Colon (tissue), 2 donors: ENCODE measurements around the gene ACOXL.
"Not testable (repeated sequence)": the region's sequence is repeated elsewhere in the genome, so short reads cannot be mapped to it uniquely, and the experiment has no call there.

ENCODE experiments used
- FAIRE-seq: peaks from 2 replicates; lab custom pipeline; 2012; peaks lifted over from hg19 to GRCh38; lab: Jason Lieb, UNC
- donor health status: control.
- donor health status: control.

ACOXL gene

DNA sequence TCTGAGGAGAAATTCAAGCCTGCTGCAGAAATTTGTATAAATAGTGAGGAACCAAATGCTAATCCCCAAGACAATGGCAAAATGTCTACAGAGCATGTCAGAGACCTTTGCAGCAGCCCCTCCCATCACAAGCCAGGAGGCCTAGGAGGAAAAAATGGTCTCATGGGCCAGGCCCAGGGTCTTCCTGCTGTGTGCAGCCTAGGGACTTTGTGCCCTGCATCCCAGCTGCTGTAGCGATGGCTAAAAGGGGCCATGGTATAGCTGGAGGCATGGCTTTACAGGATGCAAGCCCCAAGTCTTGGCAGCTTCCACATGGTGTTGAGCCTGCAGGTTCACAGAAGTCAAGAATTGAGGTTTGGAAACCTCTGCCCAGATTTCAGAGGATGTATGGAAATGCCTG is 197.2 kb downstream of the ACOXL start:
- FAIRE-seq = no peak

DNA sequence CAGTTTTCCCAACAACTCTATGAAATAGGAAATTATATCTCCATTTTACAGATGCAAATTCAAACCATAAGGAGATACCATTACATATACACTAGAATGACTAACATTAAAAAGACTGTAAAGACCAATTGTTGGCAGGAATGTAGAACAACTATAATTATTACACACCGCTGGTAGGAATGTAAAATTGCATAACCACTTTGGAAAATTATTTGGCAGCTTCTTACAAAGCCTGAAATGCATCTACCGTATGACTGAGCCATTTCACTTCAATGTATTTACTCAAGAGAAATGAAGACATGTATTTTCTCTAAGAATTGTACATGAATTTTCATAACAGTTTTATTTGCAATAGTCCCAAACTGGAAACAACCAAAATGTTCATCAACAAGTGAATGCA is 199.3 kb downstream of the ACOXL start:
- no peak for FAIRE-seq

DNA sequence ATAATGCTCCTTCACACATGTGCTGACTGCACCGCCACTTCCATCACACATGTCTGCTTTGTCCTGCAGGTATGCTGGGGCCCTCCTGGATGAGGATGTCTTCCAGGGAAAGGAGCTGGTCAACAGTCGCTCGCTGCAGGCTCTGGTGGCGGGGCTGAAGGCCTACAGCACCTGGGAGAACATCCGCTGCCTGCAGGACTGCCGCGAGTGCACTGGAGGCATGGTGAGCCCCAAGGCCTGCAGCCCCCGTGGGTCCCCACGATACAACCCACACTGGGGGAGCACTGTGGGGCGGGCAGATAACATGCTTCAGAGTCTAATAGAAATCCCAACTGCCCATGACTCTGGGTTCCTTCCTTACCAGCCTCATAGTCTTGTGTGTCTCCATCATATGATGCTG is 201.0 kb downstream of the ACOXL start:
- no peak for FAIRE-seq

DNA sequence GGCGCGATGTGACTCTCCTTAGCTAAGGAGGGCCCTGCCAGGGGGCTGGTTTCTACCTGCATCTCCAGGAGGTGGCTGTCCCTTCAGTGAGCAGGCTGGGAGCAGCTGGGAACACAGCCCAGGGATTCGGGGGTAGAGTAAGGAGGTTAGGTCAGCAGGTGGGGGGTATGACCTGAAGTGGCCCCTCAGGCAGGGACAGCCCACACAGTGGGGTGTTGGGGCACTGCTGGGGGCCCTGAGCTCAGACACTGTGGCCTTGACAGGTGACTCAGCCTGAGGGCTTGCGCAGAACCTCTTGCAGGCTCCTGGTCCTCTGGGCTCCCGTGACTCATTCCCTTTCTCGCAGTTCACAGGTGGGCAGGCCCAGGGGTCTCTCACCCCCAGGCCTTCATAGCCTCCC is 202.6 kb downstream of the ACOXL start:
- FAIRE-seq = no peak

DNA sequence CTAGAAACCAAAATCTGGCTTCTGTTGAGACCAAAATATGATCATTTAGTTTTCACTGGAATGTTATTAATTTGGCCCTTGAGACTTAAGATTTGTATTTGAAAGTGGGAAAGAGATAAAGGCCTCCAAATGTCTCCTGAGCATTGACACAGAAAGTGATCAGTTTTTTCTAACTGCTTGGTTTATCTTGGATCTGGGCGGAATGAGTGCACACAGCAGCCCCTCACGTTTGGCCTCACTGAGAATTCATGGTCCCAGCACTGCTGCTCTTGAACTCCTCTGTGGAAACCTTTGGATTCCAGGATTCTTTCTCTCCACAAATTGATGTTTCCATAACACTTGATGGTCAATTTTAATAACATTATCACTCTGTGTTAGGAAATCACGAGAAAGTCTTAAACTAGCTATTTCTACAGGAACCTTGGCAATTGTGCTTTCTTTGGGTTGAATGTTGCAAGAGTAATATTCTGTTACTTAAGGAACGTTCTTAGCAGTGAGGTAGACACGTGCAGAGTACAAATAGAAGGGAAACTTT is 208.1 kb downstream of the ACOXL start:
- no peak for FAIRE-seq

DNA sequence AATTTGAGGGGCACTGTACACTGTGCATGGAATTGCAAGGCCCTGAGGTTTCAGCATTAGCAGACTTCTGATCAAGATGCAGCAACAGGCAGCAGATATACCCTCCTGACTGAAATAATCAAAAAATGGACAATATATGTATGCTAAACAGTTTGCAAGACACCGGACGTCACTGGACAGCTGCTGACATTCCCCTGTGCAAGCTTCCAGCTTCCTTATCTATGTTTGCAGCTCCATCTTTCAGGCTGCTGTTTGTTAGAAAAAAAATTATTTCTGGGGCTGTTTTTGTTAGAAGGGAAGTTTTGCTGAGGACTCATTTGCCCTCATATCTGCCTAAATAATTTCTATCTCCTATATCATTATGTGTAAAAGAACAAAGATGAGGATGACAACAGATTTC is 208.9 kb downstream of the ACOXL start:
- no peak for FAIRE-seq

DNA sequence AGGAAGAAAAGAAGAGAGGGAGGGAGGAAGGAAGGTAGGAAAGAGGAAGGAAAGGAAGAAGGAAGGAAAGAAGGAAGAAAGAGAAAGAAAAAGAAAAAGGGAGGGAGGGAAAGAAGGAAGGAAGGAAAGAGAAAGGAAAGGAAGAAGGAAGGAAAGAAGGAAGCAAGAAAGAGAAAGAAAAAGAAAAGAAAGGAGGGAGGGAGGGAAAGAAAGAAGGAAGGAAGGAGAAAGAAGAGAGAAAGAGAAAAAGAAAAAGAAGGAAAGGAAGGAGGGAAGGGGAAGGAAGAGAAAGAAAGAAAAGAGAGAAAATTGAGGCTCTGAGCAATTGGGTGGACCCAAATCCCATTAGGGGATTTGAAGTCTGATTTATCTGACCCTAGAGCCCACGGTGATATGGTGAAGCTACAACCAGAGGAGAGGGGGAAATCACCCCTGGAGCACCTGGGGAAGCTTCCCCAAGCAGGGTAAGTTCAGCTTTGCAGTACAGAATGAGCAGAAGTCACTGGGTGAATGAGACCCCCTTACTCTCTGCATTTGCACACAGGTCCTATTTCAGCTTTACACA is 210.8 kb downstream of the ACOXL start:
- FAIRE-seq = no peak

DNA sequence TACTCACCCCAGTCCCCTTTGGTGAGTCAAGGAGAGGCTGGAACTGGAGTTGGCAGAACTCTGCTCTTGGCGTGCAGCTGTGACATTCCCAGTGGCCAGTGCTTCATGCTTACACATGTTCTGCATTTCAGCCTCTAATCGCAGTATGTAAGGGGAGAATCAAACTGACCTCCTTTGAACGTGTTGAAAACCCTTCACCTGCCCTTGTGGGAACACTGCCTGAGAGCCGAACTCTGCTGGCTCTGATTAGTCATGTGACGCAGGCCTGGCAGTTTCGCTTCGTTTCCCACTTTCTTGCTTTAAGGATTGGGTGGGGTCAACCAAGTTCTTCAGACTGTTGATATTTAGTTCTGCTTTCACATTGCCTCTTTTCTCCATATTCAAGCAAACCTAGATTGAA is 214.5 kb downstream of the ACOXL start:
- no peak for FAIRE-seq

DNA sequence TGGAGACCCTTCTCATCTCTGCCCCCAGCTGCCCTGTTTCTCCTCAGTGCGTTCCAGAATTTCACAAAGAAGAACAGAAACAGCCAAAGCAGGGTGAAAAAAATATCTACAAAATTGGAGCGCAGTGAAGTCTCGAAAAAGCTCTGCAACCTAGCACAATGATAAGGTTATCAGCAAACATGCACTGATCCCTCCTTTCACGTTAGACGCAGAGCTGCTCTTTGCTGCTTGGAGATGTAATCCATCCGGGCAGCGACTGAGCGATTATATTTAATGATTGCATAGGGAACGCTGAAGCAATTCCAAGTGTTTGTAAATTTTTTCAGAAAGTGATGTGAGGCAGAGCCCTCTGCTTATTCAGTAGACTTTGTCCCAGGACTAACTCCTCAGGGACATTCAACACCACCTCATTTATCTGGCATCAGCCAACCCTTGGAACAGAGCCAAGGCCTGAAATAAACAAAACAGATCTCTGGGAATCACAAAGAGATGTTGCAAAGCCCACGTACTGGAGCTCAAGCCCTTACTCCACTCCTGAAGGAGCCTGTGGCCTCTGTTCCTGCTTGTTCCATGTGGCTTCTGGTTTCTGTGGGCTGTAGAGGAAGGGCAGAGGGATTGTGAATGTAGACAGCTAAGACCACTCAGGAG is 215.8 kb downstream of the ACOXL start:
- FAIRE-seq = no peak

DNA sequence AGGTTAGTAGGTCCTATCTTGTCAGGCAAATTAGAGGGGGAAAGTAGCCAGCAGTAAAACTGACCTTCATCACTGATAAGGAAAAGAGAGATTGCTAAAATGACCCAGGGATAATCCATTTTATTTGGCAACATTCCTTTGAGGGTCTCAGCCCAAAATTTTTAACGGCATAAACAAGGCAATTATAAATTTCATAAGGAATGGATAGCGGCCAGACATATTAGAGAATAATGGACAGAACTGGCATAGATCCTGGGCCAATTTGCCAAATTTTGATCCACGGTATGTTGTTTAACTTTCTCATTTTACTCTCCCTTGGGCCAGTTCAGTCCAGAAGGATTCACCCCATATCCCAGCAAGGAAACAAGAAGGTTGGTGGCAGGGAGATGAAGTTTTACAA is 217.9 kb downstream of the ACOXL start:
- no peak for FAIRE-seq

DNA sequence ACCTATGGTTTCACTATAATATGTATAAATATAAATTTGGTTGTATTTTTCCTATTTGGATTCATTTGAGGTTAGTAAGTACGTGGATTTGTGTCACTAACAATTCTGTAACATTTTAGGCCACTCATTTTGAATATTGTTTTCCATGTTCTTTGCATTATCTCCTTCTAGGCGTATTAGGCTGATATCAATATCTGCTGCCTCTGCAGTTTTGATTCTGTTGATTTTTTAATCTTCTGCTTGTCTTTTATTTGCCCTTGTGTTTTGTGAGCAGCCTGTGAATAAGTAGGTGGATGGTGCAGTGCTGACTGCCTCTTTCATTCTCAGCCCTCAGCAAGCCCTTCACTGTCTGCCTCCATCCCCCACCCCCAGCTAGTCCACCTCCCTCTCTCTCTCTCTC is 222.7 kb downstream of the ACOXL start:
- no peak for FAIRE-seq

DNA sequence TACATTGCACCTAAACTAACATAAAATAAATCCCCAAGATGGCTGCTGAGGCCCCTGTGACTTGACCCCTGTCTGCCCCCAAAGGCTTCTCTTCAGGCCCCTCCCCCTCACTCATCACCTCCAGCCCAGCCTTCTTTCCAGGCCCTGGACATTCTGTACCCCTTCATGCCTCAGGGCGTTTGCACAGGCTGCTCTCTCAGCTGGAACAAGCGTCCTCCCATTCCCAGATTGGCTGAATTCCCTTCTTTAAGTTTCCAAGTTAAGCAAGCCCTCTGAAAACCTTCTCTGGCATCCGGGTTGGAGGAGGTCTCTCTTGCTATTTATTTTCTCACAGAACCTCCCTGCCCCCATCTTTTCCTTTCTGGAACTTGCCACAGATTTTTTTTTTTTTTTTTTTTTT is 223.2 kb downstream of the ACOXL start:
- no peak for FAIRE-seq

DNA sequence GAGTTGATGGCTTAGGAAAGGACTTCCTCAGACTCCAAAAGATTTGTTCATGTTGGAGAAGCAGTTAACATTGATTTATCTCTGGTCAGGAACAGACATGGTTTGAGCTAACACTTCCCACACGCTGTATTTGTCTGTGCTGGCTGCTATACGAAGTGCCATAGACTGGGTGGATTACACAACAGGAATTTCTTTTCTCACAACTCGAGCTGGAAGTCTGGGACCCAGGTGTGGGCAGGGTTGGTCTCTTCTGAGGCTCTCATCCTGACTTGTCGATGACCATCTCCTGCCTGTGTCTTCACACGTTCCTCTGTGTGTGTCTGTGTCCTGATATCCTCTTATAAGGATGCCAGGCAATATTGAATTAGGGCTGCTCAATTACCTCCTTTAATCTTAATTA is 224.9 kb downstream of the ACOXL start:
- FAIRE-seq = no peak

DNA sequence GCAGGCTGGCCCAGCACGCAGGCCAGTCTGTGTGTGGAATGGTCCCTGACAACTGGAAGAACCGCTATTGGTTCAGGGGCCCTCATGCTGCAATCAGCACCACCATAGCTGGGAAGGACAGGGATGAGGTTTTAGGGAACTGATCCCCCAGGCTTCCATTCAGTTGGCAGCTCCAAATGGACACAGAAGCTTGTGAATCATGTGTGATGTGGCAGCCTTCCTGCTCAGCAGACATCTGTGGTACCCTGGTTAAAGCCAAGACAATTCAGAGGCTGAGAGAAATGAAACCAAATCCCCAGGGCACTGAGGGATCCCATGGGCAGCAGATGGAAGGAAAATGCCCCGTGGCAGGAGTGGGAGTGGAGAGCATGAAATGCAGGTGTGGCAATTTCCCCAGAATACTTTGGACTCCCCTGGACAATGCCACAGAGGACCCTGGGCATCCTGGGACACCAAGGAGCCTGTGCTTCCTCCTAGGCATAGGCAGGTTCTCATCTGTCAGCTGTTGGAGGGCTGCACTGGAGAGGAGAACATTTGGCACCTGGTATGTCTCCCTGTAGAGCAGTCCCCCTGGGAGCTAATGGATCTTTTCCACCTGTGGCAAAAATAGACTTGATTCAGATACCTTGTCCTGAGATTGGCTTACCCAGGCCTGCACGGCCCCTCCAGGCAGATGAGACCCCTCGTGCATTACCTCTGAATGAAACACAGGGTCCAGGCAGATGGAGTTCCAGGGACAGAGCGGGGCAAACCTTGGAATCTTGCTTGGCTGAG is 226.2 kb downstream of the ACOXL start:
- FAIRE-seq = no peak

DNA sequence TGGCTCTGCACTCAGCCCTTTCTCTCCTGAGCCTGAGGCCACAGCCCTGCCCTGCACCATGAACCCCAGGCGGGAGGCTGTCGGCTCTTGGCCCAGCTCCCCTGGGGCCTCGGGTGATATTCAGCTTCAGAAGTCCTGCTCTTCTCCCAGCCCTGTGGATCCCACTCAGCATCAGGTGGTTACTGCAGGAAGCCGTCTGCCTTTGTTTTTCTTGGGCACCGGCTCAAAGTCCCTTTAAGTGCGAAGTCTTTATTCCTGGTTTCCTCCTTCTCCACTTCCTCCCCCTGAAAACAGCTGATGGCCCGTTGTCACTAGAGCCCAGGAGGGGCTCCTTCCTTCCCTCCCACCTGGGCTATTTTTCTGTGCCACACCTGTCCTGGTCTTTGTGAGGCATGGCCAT is 226.8 kb downstream of the ACOXL start:
- no peak for FAIRE-seq

DNA sequence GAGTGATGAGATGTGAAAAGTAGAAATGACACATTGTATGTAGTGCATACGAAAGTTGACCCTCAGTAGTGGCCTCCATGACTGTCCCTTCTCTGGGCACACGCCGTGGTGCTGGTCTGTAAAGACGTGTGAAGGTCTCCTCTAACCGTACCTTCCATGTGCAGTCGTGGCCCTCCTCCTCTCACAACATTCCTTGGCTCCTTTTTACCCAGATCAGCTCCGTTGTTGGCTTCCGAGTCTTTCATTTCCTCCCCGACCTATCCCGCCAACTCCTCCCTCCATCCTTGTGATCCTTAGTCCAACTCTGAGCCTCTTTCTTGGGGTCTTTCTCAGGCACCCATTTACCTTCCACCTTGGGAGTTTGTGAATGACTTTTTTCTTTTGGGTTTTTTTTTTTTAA is 227.9 kb downstream of the ACOXL start:
- FAIRE-seq = no peak

DNA sequence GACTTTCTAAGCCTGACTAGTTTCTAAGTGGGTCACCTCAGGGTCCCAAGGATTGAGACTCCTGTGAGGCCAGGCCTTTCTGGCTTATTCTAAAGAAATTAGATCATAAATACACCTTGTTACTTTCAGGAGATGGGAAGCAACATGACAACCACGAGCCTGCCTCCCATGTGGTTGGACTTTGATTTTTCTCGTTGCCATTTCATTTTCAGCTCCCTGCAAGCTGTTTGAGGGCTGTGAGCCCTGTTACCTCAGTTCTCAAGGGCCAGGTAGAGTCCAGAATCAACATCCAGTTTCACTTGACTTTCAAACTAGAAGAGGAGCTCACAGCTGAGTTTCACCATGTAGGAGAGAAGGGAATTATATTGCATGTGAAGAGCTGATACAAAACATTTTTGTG is 228.6 kb downstream of the ACOXL start:
- FAIRE-seq = no peak

DNA sequence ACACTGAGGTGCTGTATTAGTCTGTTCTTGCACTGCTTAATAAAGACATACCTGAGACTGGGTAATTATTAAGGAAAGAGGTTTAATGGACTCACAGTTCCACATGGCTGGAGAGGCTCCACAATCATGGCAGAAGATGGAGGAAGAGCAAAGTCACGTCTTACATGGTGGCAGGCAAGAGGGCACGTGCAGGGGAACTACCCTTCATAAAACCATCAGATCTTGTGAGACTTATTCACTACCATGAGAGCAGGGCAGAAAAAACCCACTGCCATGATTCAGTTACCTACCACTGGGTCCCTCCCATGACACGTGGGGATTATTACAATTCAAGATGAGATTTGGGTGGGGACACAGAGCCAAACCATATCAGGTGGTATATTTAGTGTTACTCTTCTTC is 229.3 kb downstream of the ACOXL start:
- not testable (repeated sequence) for FAIRE-seq

DNA sequence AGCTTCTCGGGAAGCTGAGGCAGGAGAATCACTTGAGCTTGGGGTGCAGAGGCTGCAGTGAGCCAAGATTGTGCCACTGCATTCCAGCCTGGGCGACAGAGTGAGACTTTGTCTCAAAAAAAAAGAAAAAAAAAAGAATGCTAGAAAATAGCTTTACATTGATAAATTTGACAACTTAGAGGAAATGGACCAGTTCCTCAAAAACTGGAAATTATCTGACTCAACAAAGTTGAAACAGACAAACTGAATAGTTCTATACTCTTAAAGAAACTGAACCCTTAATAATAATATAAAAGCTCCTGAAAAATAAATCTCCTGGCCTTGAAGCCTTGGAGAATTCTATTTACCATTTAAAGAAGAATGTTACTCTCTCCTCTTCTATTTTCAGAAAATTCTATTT is 237.3 kb downstream of the ACOXL start:
- peak; percentile 24 for FAIRE-seq

DNA sequence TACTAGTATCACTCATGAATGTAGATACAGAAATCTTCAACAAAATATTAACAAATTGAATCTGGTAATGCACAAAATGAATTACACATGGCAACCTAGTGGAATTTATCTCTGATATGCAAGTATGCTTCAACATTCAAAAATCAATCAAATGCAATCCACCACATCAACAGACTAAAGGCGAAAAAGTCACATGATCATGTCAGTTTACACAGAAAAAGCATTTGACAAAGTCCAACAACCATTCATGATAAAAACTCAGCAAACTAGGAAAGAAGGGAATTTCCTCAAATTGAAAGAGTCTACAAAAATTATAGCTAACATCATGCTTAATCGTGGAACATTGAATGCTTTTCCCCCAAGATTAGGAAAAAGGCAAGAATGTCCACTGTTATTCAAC is 237.8 kb downstream of the ACOXL start:
- FAIRE-seq = no peak

DNA sequence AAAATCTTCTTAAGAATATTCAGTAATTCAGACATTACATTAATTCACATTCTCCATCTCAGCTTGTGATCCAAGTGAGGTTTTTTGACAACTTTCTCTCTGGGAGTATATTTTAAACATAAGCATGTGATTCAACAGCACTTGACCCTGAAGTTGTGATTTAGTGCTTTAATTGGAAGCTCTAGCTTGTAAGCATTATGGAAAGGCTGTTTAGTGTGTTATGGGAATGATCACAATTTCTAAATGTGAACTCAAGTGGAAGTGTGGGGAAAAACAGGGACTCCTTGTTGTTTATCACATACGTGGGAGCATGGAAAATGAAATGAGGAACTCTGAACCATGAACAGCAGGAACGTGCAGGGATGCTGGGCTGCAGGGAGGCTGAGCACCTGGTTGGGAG is 239.4 kb downstream of the ACOXL start:
- FAIRE-seq = no peak

DNA sequence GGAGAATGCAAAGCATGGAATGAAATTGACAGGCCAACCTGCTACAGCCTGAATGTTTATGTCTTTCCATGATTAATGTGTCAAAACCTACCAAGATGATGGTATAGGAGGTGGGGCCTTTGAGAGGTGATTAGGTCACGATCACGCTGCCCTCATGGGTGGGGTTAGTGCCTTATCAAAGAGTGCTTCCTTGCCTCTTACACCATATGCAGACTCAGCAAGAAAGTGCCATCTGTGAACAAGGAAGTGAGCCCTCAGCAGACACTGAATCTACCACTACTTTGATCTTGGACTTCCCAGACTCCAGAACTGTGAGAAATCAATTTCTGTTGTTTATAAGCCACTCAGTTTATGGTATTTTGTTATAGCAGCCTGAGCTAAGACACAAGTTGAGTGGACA is 240.9 kb downstream of the ACOXL start:
- no peak for FAIRE-seq

DNA sequence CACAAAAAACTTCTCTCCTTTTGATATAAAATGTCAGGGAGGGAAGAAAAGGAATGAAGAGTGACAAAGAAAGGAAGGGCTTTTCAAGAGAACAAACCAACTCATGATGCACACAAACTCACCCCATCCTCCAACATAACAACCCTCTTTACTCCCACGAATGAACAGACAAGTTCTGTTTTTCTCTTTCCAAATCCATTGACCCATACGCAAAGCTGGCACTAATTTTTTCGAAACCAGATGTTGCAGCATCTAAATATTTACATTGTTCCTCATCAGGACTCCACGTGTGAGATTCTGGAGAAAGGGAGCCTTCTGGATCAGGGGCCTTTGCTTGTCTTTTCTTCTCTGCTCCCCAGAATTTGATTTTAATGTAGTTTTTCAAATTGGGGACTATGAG is 245.0 kb downstream of the ACOXL start:
- no peak for FAIRE-seq

DNA sequence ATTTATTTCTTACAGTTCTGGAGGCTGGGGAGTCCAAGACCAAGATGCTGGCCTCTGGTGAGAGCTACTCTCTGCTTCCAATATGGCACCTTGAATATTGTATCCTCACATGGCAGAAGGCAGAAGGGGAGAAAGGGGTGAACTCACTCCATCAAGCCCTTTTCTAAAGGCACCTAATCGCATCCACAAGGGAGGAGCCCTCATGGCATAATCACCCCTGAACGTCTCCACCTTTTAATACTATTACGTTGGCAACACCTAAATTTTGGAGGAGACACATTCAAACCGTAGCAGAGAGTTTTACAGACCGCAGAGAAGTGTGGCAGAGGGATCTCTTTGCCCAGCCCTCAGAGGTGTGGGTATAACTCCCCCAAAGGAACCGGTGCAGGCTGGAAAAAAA is 245.8 kb downstream of the ACOXL start:
- no peak for FAIRE-seq
